SKM-1 (cell line): ENCODE data around the gene KYAT1.

Experiments
- DNase-seq: peaks from one replicate; lab custom pipeline; 2025; ENCODE audit not compliant: unreplicated experiment; lab: John Stamatoyannopoulos, UW

The KYAT1 gene

DNA sequence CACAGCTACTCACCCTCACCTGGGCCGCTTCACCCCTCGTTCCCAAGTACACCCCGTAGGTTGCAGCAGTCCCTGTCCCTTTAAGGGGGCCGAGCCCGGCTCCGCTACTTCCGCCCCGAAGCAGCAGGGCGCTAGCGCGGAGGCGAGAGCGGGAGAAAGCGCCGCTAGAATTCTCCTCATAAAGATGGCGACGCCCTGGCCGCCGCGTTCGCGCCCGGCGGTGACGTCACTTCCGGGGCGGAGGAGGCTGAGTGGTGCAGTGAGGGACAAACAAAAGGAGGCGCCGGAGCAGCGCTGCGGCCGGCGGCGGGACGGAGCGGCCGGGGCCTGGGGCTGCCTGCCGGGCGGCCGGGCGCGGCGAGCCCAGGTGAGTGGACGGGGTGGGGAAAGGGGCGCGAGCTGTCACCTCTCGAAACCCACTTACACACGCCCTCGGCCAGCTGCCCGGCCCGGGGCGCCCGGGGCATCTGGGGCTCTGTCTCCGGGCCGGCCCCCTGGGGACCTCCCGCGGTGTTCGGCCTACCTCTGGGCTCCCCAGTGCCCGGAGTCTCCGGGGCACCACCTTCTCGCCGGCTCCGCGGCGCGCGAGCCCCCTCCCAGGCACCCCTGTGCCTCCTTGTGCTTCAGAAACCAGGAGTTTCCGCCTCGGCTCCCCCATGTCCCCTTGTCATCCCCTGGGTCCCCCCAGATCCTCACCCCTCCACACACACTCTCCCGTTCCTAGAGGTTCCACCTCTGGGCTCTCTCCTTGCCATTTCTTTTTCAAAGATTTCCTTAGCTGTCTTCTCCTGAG, at the start of gene KYAT1, which contains the start of gene LRRC8A:
Gene KYAT1 (minus strand): TSS at position 67 of the 793 bp plus-strand sequence. CDS start 36,545 bp downstream, outside the sequence.
Gene LRRC8A (plus strand): TSS at position 250 of the 793 bp plus-strand sequence. CDS start 25,032 bp downstream, outside the sequence.
- peak; percentile 96 for DNase-seq

DNA sequence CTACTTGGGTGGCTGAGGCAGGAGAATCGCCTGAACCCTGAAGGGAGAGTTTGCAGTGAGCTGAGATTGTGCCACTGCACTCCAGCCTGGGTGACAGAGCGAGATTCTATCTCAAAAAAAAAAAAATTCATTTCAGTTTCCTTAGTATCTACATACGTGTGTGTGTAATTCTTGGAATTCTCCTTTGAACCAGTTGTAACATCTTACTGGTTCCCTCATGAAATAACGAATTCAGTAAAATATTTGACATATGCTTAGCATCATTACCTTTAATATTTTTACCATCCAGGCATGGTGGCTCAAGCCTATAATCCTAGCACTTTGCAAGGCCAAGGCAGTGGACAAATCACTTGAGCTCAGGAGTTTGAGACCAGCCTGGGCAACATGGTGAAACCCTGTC, 47.8 kb upstream of the KYAT1 start:
- no peak for DNase-seq

DNA sequence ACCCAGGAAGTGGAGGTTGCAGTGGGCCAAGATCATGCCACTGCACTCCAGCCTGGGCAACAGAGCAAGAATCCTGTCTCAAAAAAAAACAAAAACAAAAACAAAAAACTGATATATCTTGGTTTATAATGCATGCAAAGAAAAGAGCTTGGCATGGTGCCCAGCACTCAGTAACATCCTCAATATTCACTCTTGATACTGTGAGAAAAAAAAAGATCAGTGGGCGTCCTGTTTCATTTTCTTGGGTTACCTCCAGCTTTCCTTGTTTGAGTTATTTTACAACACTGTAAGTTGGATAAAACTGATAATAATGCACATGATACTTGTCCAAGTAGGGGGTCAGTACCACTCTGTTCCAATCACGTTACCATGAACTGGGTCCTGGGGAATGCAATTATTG, 46.9 kb upstream of the KYAT1 start:
- no peak for DNase-seq

DNA sequence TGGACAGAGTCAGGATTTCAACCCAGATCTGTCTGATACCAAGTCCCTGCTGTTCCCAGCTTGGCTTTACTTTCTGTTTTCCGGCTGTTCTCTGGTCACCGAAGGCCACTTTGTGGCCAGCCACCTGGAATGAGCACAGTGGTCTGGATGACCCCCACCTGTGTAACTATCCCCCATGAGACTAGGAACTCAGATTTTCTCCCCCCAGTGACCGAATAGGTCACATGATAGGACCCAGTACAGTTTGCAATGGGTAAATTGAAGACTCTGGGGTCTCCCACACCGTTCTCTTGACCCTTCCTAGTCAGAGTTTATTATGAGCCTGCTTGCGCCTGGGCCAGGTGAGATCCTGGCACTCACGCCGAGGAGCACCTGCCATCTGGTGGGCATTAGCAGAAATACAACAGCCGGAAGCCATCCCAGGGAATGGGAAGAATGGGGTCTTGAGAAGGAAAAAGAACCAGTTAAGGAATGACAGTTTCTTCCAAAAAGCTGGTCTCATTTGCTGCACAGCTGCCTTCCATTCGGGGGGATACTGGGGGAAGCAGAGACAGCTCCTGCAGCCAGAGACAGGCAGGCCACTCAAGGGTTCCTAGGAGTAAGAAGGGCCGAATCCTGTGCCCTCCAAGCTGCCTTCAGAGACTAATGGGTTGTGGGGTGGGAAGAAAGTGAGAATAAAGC, 46.1 kb upstream of the KYAT1 start:
- DNase-seq: no peak

DNA sequence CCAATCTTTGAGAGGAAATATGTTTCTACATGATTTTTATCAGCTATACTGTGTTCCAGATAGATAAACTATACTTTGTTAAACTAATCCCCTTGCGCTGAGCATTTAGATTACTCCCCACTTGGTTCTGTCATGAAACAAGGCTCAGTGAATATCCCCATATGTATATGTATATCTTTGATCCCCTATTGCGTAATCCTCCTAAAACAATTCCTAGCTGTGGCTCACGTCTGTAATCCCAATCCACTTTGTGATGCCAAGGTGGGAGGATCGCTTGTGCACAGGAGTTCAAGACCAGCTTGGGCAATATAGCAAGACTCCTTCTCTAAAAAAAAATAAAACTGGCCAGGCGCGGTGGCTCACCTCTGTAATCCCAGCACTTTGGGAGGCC, 41.7 kb upstream of the KYAT1 start:
- DNase-seq: no peak

DNA sequence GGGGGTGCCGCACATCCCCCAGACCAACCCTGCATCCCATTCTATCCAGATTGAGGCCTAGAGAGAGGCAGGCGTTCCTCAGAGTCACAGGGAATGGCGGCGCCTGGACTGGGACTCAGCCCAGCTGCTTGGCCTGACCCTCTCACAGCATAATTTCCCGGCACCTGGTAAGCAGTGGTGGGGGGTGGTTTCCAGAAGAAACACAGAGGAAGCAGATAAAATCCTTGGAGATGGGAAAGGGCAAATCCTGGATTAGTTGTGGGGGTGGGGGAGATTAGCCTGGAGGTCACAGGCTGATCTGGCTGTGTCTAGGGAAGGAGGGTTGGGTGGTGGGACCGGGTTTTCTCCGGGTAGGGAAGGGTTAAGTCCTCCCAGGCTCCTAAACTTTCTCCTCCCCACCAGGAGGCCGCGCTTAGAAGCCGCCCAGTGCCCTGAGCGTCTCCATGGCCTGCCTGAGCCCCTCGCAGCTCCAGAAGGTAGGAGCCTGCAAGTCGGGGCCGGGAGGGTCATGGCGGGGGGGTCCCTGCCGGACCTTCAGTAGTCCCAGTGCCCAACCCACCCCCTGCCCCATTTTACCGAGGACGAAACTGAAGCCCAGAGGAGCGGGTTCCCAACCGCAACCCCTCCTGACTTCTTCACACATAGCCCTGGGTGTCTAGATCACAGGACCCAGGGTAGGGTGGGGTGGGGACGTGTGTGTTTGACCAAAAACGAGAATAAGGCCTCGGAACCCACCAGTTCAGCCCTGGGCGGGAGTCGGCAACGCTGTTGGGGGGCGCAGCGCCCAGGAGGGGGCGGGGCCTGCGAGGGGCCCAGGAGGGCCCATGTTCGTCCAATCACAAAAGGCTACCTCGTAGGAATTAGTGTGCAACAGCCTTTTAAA, 40.4 kb upstream of the KYAT1 start:
- no peak for DNase-seq

DNA sequence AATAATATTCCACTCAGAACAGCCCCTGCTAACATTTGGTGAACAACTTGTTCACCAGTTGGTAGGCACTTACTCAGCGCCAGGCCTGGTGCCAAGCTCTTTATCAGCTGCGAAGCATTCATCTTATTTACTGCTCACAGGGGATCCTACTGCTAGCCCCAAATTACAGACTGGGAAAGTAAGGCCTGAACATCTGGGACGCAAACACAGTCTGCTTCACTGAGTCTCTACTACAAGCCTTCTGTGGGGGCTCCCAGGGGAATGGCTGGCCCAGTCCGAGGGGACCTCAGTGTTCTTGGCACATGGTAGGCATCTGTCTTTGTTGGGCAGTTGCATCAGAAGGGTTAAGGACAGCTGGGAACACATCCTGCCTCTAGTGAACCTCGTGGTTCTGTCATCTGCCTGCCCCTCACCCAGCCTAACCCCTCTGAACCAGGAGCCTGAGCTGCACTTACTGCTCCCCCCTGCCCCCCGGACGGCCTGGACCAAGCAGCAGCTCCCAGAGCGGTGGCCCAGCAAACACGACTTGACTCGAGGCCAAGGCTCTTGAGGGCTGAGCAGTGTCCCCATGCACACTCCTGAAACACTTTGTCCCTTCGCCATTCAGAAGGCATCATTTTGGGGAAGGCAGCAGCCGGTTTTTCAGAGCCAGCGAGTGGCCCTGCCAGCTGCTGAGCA, 38.8 kb upstream of the KYAT1 start, which contains the start of gene PHYHD1:
Gene PHYHD1 (plus strand): TSS at position 602 of the 678 bp plus-strand sequence. CDS start 1,342 bp downstream, outside the sequence.
- DNase-seq: no peak

DNA sequence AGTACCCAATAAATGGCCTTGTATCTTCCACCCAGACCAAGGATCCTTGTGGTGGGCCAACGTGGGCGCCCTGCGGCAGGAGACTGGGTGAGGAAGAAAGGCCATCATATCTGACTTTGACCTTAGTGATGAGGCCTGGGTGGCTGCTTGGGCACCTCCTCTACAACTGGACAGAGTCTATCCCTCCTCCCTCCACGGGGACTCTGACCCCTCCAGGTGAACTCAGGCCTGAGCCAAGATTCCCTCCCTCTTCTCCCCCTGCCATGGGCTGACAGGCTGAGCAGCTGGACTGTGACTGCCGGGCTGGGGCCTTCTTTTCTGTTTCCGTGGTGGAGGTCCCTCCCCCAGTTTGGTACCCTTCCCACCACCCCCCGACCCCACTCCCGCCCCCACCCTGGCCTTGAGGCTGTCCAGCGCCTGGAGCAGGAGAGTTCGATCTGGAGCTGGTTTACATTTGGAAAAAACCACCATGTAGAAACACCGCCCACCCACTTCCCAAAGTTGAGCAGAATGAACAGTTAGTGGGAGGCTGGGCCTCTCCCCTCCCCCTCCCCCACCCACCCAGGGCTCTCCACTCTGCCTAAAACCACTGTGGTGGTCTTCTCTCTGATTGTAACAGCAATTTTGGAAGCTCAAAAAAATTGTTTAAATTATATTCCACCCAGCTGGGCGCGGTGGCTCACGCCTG, 37.8 kb upstream of the KYAT1 start:
- DNase-seq: no peak

DNA sequence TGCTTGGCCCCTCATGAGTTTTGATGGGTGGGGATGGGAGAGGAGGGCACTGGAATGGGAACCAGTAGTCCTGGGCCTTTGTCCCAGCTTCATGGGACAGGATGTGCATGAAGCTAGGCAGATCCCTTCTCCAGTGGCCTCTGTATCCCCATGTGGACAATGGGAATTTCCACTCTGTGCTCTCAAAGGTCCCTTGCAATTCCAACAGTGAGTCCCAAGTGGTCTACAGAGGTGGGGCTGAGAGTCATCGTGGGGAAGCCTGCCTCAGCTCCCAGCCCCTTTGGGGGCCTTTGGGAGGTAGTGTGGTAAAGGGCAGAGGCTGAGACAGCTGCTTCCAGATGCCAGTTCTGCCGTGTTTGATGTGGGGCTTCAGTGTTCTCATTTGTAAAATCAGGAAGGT, 37.2 kb upstream of the KYAT1 start:
- DNase-seq: no peak

DNA sequence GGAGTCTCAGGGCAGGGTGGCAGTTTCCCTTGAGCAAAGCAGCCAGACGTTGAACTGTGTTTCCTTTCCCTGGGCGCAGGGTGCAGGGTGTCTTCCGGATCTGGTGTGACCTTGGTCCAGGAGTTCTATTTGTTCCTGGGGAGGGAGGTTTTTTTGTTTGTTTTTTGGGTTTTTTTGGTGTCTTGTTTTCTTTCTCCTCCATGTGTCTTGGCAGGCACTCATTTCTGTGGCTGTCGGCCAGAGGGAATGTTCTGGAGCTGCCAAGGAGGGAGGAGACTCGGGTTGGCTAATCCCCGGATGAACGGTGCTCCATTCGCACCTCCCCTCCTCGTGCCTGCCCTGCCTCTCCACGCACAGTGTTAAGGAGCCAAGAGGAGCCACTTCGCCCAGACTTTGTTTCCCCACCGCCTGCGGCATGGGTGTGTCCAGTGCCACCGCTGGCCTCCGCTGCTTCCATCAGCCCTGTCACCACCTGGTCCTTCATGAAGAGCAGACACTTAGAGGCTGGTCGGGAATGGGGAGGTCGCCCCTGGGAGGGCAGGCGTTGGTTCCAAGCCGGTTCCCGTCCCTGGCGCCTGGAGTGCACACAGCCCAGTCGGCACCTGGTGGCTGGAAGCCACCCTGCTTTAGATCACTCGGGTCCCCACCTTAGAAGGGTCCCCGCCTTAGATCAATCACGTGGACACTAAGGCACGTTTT, 35.5 kb upstream of the KYAT1 start:
- no peak for DNase-seq

DNA sequence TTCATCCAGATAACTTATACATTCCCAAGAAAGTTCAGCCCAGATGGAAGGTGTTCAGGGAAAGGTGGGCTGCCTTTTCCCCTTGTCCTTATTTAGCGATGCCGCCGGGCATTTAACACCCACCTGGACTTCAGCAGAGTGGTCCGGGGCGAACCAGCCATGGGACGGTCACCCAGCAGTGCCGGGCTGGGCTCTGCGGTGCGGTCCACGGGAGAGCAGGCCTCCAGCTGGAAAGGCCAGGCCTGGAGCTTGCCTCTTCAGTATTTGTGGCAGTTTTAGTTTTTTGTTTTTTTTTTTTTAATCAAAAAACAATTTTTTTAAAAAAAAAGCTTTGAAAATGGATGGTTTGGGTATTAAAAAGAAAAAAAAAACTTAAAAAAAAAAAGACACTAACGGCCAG, 35.0 kb upstream of the KYAT1 start:
- DNase-seq: no peak

DNA sequence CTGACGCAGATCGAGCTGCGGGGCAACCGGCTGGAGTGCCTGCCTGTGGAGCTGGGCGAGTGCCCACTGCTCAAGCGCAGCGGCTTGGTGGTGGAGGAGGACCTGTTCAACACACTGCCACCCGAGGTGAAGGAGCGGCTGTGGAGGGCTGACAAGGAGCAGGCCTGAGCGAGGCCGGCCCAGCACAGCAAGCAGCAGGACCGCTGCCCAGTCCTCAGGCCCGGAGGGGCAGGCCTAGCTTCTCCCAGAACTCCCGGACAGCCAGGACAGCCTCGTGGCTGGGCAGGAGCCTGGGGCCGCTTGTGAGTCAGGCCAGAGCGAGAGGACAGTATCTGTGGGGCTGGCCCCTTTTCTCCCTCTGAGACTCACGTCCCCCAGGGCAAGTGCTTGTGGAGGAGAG, 34.5 kb upstream of the KYAT1 start:
- no peak for DNase-seq

DNA sequence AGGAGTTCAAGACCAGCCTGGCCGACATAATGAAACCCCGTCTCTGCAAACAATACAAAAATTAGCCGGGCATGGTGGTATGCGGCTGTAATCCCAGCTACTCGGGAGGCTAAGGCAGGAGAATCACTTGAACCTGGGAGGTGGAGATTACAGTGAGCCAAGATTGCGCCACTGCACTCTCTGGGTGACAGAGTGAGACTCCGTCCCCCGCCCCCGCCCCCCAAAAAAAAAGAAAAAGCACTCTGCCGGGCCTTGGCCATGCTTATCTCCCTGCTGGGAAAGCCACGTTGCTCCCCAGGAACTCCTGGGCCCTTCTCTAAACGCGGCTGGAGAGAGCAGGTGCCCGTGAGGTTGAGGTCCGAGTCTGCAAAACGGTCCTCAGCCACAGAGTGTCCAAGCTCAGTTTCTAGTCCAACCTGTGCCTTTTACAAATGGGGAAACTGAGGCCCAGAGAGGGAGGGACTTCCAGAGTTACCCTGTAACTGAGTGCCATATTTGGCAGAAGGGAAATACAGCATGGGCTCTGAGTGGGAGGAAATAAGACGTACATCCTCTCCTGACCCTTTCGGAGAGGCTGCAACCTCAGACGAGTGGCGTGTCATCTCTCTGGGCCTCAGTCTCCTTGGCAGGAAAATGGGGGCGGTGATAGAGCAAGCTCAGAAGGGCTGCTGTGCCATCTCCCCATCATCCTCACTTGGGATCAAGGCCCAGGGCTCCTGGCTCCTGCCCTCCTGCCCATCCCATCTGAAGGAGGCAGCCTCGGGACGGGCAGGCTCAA, 32.4 kb upstream of the KYAT1 start:
- DNase-seq: no peak

DNA sequence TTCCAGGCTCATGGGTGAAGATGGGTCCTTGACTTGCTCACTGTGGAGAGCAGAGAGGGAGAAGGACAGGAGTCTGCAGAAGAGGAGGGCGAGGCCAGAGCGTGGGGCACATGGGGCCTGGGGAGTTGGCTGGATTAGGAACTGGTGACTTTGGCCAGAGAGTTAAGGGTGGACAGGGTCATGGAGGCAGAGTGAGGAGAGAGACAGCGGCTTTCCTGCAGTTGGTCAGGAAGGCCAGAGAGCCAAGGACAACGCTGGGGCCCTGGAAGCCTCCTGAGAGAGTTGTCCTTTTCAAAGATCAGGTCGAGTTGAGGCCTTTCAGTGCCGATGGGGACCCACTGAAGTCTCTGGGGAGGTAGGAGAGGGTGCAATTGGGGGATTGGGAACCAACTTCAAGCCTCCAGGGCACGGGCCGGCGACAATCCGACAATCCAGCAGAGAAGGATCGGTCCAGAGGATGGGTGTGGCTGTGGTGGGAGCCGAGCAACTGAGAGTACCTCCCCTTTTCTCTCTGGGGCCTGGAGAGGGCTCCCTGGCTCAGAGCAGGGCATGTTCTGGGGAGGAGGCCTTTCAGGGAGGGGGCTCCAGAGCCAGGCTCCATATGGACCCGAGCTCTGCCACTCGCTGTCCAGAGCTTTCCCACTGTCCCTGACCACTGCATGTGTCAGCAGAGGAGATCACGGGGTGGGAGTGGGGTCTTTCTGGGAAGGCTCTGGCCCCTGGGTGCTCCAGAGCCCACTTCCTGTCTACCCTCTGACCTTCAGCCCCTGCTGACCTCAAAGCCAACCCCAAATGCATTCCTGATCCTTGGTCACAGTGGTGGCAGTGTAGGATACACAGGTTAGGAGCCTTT, 31.5 kb upstream of the KYAT1 start:
- DNase-seq: no peak

DNA sequence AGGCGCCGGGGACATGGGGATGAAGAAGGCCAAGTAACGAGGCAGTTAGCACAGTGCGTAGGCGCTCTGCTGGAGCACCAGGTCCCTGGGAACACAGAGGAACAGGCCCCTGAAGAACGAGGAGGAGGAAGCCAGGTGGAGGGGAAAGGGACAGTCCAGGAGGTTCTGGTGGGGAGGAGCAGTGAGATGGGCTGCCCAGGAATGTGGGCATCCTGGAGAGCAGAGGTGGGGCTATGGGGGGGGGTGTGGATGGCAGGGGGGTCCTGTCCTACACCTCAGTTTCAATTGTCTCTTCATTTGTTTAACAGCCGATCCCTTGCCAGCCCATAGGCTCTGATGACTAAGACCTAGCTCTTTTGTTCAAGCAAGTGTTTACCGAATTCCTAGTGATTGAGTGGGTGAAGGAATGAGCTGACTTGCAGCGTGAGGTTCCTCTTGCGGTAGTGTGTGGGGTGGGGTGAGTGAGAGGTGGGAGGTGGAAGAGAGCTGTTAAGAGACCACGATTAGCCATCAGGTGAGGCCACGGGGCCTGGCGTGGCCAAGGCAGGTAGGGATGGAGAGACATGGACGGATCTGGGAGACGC, 30.6 kb upstream of the KYAT1 start:
- DNase-seq: no peak

DNA sequence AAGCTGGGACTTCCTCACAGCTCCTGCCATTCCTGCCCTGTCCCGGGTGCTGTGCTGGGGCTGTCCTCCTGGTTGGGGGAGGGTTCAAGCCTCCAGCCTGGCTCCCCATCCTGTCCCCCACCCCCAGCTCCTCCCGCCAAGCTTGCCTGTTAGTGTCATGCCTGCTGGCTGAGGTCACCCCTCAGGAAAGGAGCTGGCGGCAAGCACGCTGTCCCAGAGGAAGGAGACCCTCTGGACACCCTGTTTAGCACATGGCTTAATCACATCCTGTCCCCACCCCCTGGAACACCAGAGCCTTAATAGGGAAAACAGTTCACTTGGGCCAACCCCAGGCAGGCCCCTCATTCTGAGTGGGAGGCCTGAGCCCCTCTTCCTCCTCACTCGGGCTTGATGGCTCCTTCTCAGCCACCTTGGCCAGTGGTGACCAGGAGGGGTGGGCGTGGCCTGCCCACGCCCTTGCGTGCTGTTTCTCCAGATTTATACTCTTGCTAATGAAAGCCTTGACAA, 29.8 kb upstream of the KYAT1 start:
- DNase-seq: no peak

DNA sequence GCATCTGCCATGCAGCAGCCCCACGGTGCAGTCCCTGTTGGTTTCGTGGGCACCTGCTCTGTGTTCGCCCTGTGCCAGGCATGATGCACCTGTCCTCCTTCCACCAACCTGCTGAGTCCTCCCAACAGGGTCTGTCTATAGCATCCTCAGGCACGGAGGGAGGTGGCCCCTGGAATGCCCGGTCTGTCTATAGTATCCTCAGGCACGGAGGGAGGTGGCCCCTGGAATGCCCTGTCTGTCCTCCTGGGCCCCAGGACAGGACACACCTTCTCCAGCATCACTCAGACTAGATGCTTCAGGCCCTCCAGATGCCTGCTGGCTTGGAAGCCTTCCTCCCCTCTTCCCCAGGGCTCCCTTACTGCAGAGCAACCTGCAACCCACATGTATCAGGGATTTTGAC, 29.2 kb upstream of the KYAT1 start:
- DNase-seq: no peak
